Measurements from ENCODE around the gene HAUS8. TPM values are rescaled to one million over a fixed set of nuclear protein-coding genes. Genes with fewer than 3 reads are reported as not detected.

HAUS8 gene, protein sequence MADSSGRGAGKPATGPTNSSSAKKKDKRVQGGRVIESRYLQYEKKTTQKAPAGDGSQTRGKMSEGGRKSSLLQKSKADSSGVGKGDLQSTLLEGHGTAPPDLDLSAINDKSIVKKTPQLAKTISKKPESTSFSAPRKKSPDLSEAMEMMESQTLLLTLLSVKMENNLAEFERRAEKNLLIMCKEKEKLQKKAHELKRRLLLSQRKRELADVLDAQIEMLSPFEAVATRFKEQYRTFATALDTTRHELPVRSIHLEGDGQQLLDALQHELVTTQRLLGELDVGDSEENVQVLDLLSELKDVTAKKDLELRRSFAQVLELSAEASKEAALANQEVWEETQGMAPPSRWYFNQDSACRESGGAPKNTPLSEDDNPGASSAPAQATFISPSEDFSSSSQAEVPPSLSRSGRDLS
- total RNA-seq = 1 to 10 TPM; 3.3 to 6.5 (median 4.8) TPM

GRCh38 chr19:17075035-17075863, at the start of gene HAUS8, which contains the start of gene MYO9B:
Gene HAUS8 (minus strand): TSS chr19:17075452. CDS start chr19:17075422, 30 bp downstream.
Gene MYO9B (plus strand): TSS chr19:17075777. CDS start chr19:17101718, 25,941 bp downstream.
- TF ChIP-seq, protein P1, sequence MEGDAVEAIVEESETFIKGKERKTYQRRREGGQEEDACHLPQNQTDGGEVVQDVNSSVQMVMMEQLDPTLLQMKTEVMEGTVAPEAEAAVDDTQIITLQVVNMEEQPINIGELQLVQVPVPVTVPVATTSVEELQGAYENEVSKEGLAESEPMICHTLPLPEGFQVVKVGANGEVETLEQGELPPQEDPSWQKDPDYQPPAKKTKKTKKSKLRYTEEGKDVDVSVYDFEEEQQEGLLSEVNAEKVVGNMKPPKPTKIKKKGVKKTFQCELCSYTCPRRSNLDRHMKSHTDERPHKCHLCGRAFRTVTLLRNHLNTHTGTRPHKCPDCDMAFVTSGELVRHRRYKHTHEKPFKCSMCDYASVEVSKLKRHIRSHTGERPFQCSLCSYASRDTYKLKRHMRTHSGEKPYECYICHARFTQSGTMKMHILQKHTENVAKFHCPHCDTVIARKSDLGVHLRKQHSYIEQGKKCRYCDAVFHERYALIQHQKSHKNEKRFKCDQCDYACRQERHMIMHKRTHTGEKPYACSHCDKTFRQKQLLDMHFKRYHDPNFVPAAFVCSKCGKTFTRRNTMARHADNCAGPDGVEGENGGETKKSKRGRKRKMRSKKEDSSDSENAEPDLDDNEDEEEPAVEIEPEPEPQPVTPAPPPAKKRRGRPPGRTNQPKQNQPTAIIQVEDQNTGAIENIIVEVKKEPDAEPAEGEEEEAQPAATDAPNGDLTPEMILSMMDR (IDR thresholded peaks at IDR 0.05; ENCODE audit: low read depth) = no peak

- TF ChIP-seq, protein P1 (IDR thresholded peaks at IDR 0.05; ENCODE audit: low read depth) = no peak
These were observed 48.8 kb upstream of the HAUS8 start for GRCh38 chr19:17124025-17124424.

DNA sequence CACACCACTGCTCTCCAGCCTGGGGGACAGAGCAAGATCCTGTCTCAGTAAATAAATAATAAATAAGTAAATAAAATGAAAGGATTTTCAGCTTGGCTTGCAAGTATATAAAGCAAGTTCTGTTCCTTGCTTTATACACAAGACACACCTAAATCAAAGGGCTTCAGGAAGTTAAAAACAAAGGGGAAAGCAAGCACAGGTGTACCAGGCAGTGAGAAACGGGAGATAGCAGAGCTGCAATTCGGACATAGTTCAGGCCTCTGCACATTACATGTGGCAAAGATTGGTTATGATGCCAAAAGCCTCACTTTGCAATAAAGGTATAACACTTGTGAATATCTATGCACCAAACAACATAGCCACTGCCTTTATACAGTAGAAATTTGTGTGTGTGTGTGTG, 47.8 kb upstream of the HAUS8 start:
- TF ChIP-seq, protein P1 (IDR thresholded peaks at IDR 0.05; ENCODE audit: low read depth) = no peak

- TF ChIP-seq, protein P1 (IDR thresholded peaks at IDR 0.05; ENCODE audit: low read depth) = no peak
These were observed 46.6 kb upstream of the HAUS8 start for GRCh38 chr19:17121736-17122293.

DNA sequence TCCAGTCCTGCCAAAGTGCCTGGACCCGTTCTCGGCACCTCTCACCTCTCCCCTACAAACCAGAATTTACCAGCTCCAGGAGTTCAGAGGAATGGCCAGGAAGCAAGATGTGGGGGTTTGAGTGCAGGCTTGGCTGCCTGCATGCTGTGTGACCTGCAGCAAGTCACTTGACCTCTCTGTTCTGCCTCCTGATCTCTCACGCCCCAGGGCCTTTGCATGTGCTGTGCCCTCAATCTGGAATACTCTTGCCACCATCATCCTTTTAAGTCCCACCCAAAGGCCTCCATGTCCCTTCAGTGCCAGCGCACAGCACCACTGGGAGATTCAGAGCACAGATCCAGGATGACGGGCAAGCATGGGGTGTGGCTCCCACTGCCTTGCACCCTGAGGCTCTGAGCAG, 43.7 kb upstream of the HAUS8 start:
- TF ChIP-seq, protein P1 (IDR thresholded peaks at IDR 0.05; ENCODE audit: low read depth) = no peak

DNA sequence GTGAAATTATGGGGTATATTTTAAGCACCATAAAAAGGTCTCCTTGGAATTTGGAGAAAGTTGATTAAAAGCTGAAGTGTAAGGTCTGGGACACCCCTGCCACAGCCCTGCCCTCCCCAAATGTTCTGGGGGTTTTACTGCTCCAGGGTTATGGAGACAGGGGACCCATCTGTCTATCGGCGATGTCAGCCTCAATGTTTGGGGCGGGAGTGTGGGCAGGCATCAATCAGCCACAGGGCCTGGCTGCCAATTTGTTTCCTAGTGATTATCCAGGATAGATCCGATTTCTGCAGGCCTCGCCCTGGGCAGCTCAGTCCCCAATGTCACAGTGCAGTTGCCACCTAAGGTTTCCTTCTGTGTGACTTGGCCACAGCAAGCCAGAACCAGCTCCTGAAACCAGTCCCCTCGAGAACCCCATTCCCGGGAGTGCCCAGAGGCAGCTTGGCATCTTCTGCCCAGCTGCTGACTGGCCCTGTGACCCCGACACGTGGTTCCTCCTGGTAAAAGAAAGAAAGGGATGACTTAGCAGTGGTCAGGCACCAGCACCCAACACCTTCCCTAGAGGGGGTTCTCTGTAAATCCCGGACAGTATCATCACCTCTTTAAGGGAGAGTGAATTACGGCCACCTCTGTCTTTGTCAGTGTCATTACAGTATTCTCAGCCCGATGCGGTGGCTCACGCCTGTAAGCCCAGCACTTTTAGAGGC, 41.9 kb upstream of the HAUS8 start:
- TF ChIP-seq, protein P1 (IDR thresholded peaks at IDR 0.05; ENCODE audit: low read depth) = no peak

Measured in subcutaneous adipose tissue (tissue), 4 donors.